ENCODE measurements around the gene MAD1L1.

- TF ChIP-seq, protein P1, sequence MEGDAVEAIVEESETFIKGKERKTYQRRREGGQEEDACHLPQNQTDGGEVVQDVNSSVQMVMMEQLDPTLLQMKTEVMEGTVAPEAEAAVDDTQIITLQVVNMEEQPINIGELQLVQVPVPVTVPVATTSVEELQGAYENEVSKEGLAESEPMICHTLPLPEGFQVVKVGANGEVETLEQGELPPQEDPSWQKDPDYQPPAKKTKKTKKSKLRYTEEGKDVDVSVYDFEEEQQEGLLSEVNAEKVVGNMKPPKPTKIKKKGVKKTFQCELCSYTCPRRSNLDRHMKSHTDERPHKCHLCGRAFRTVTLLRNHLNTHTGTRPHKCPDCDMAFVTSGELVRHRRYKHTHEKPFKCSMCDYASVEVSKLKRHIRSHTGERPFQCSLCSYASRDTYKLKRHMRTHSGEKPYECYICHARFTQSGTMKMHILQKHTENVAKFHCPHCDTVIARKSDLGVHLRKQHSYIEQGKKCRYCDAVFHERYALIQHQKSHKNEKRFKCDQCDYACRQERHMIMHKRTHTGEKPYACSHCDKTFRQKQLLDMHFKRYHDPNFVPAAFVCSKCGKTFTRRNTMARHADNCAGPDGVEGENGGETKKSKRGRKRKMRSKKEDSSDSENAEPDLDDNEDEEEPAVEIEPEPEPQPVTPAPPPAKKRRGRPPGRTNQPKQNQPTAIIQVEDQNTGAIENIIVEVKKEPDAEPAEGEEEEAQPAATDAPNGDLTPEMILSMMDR (IDR thresholded peaks at IDR 0.05; ENCODE audit: low read depth, low read length, poor library complexity, severe bottlenecking): no peak
- TF ChIP-seq EZH2phosphoT487 (IDR thresholded peaks at IDR 0.05; ENCODE audit: borderline replicate concordance, low read length): no peak
Observed at GRCh38 chr7:1946773-1947450, 285.8 kb downstream of the MAD1L1 start.
